DMS153 treated with DMSO at 0.1 percent for 48 hours (cell line): ENCODE data around the gene AGRP.
"Not testable (repeated sequence)": the region's sequence is repeated elsewhere in the genome, so short reads cannot be mapped to it uniquely, and the experiment has no call there.

ENCODE experiments used
- DNase-seq: peaks from one replicate; lab custom pipeline; 2025; ENCODE audit not compliant: unreplicated experiment; lab: John Stamatoyannopoulos, UW

The AGRP gene, protein sequence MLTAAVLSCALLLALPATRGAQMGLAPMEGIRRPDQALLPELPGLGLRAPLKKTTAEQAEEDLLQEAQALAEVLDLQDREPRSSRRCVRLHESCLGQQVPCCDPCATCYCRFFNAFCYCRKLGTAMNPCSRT

GRCh38 chr16:67483150-67483549 lies at the start of gene AGRP:
Gene AGRP, minus strand, starts transcription at chr16:67483547. Its CDS starts 149 bp downstream, at chr16:67483398.
- no peak for DNase-seq

- DNase-seq, result no peak
These were observed 47.9 kb upstream of the AGRP start for GRCh38 chr16:67531247-67531646.

DNA sequence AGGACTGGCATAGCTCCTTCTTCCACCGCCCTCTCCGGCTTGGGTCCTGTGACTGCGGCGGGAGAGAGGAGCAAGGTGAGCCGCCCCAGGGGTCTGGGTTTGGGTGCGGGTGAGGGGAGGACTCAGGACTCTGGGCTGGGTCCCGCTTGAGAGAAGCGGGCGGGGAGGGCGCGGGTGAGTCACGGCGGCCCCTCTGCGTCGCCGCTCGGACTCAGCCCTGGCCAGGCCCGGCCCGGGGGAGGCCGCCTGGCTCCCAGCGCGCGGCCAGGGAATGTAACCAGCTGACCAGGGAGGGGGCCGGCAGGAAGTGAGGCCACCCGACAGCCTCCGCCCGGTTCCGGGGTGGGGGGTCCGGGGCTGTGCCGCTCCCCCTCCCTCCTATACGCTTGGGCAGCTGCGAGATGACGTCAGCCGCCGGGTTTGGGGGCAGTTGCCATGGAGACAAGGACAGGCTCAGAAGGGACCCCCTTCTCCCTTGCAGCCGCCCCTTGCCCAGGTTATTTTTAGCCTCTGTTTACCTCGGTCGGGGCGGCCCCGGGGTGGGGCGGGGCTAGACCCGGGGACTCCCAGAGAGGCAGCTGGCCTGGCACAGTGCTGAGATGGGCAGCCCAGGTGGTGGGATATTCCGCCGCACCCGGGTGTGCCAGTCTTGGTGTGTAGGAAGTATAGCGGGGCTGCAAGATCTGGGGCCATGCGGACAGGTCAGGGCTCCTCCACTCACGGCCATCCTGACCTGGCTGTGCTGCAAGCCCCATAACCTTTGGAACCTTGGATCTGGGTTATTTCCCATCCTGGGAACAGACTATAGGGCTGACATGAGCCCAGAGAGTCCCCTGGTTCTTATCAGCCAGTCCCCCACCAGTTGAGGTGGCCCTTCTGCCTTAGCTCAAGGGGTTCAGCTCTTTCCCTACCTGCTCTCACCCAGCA lies 46.9 kb upstream of the AGRP start:
- no peak for DNase-seq

GRCh38 chr16:67529582-67530012 lies 46.2 kb upstream of the AGRP start:
- DNase-seq, result no peak

GRCh38 chr16:67528870-67529581 lies 45.7 kb upstream of the AGRP start:
- no peak for DNase-seq

DNA sequence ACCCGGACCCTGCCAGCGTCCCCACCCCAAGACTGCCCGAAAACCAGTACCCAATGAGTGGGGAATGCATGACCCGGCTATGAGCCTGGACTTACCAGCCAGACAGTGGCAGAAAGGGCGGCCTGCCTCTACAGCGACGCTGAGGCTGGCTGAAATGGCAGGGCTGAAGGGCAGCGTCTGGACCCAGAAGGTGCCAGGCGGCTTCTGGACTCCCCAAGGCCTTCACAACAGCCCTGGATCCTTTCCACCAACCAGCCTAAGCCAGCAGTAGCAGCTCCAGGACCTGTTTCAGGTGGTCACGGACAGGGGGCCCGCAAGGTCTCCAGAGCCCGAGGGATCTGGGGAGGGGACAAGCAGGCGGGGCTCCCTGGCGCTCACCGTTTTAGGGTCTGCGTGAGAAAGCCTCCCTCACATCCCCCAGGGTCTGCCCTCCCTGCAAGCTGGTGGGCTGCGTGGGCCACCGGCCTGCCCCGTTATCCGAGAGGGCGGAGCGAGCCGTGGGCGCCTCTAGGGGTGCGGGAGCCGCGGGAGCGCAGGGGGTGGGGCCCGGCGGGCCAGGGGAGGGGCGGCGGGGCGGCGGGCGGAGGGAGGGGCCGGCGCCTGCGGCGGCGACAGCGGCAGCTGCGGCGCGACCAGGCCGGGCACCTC lies 45.0 kb upstream of the AGRP start, which contains the start of gene RIPOR1:
Gene RIPOR1, plus strand, starts transcription at position 608 of the 648 bp plus-strand sequence. CDS start 9,618 bp downstream, outside the sequence.
- no peak for DNase-seq

DNA sequence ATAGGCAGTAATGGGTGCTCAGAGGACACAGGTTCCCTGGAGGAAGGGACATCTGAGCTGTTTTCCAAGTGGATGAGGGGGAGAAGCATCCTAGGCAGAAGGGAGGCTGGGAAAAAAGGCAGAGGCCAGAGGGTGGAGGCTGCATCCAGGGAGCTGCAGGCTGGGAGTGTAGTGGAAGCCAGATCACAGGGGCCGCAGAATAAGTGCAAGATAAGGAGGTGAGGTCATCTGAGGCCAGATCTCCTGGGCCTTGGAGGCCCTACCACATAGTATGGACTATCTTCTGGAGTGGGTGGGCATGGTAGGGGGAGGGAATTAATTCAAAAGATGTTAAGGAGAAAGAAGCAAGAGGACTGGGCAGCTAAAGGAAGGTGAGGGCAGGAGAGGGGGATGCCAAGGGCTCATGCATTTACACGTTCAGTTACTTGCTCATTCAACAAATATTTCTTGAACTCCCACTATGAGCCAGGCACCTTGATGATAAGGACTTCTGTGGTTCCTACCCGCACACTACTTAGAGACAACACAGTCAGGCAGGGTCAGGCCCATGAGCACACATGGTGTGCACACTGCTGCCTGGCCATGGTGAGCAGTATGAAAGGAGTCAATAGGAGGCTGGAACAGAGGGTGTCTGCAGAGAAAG lies 42.9 kb upstream of the AGRP start:
- no peak for DNase-seq

- no peak for DNase-seq
These were observed 42.0 kb upstream of the AGRP start for GRCh38 chr16:67525176-67525860.

DNA sequence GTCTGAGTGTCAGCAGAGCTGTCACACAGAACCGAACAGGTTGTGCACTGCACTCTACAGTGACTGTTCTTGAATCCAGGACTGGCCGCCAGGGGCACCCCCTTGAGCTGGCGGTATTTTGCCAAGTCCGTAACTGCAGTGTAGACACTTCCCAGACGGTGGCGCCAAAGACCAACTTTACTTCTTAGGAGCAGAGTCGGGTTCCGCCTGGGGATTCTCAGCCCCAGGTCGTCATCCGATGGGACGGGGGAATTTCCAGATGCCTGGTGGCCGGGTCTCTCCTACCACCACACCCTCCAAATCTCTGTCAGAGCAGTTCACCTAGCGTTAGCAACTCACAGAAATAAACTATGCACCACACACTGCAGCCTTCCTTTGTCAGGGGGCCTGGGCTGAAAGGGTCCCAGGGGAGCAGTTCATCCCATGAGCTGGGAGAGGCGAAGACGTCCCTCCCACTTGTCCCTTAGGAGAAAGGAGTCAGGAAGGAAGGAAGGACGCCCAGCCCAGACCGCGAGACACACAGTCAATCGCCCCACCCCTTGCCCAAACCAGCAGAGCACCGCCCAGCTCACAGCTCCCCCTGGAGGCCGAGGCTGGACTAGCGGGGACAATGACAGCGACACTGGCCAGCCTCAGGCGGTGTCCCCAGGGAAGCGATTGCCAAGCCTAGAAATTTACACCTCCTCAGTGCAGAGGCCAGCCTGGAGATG lies 37.9 kb upstream of the AGRP start:
- peak; percentile 96 for DNase-seq

DNA sequence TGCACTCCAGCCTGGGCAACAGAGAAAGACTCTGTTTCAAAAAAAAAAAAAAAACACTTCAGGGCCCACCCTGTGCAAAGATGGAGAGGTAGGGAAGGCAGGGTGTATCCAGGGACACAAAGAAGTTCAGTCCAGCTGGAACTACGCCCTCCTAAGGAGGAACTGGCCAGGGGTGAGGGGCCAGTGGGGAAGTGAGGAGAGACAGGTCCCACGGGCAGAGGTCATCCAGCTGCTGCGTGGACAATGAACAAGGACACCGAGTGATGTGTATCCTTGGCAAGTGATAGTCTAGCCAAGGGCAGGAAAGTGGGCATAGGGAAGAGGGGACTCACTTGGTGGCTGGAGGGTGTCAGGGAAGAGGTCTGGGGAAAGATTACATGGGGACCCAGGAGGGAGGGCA lies 35.9 kb upstream of the AGRP start:
- DNase-seq, result no peak

DNA sequence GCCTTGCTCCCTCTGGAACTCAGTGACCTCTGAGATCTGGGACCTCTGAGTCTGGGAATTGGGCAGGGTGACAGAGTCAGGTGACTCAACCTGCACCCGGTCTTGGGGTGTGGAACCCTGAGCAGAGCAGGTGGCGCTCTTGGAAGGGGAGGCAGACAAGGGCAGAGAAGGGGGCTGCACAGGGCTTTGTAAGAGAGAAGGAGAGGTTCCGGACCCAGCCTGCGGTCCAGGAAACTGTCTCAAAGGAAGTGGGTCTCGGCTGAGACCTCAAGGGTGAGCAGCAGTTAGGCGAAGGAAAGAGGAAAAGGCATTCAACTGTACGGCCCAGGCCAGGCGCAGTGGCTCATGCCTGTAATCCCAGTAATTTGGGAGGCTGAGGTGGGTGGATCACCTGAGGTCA lies 35.3 kb upstream of the AGRP start:
- DNase-seq, result no peak

DNA sequence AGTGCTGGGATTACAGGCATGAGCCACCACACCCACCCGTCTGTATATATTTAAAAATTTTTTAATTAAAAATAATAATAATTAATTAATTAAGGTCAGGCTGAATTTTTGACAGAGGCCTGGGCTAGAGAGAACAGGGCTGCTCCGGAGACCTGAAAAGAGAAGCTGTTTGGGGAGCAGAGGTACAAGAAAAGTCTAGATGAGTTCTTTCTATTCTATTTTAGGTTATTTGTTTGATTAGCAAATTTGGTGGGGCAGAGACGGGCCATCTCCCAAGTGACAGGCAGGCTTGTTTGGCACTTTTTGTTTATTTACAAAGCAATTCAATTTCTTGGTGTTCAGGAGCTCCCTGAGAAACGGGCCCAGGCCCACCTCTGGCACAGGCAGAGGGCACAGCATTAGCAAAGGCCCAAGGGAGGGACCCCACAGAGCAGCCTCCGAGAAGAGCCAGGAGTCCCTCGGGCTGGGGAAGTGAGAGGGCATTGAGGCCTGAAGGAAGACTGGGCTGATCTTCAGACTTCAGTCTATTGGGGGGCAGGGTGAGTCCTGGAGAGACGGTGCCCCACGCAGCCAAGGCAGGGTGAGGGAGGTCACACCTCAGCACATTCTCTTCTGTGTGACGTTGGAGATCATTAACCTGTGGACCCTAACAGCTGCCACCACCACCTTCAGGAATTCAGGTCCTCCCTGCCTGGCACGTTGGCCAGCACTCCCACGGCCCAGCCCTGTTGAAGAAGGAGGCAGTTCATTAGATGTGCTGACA lies 34.5 kb upstream of the AGRP start:
- DNase-seq, result no peak

GRCh38 chr16:67517155-67517445 lies 33.8 kb upstream of the AGRP start:
- DNase-seq, result no peak

GRCh38 chr16:67516296-67517154 lies 33.2 kb upstream of the AGRP start:
- no peak for DNase-seq

- DNase-seq, result peak; percentile 69
These were observed 31.1 kb upstream of the AGRP start for GRCh38 chr16:67514382-67514828.

- not testable (repeated sequence) for DNase-seq
These were observed 30.5 kb upstream of the AGRP start for GRCh38 chr16:67513892-67514291.

GRCh38 chr16:67509016-67509415 lies 25.7 kb upstream of the AGRP start:
- DNase-seq, result no peak

DNA sequence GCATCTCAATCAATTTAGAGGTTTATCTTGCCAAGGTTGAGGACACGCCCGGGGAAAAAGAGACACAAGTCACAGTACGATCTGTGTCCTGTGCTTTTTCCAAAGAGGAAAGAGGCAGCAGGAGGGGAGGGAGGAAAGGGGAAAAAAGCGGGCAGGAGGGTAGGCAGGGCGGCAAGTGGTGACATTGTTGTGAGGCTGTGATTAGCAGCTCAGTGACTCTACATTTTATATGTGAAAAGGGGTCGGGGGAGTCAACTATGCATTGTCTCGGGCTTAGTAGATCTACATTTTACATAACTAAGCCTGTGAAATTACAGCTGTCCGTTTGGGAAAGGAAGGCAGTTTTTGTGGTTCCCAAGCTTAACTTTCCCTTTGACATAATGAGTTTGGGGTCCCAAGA lies 23.1 kb upstream of the AGRP start:
- DNase-seq, result no peak
